Transverse colon (tissue), 4 donors: Measurements from ENCODE around the gene CD74. TPM values are rescaled to one million over a fixed set of nuclear protein-coding genes. Genes with fewer than 3 reads are reported as not detected.

ENCODE experiments used
- DNase-seq: peaks from one replicate; pipeline ENCODE4 v3.0.0-alpha.2; 2019
- H3K27ac ChIP-seq, 4 donors: fragments of 200-600 bp; sonication (generic); 2 replicates each; pipeline ENCODE4 v1.5.1; 2016 to 2018; ENCODE audit warnings: inconsistent platforms in 4 of 4
- H3K27me3 ChIP-seq: fragments of 200-600 bp; sonication (generic); 2 replicates; pipeline ENCODE4 v1.5.1; 2017; ENCODE audit warnings: inconsistent platforms
- H3K36me3 ChIP-seq, 4 donors: fragments of 200-600 bp; sonication (generic); 2 replicates each; pipeline ENCODE4 v1.5.1; 2017 to 2019; ENCODE audit warnings: inconsistent platforms in 4 of 4
- H3K4me1 ChIP-seq, 4 donors: fragments of 200-600 bp; sonication (generic); 2 replicates each; pipeline ENCODE4 v1.5.1; 2017 to 2020; ENCODE audit warnings: inconsistent platforms in 4 of 4
- H3K4me3 ChIP-seq, 4 donors: fragments of 200-600 bp; sonication (generic); 1 replicate in 1 of 4; 2 replicates in 3 of 4; pipeline versions ENCODE4 v1.5.1 to v1.6.1; 2017 to 2019; ENCODE audit warnings: inconsistent platforms in 4 of 4
- H3K9me3 ChIP-seq, 2 donors: fragments of 200-600 bp; sonication (generic); 2 replicates each; pipeline ENCODE4 v1.5.1; 2017 to 2019; ENCODE audit warnings: inconsistent platforms in 2 of 2
- CTCF ChIP-seq, 5 experiments: fragments of 200-600 bp in 3 of 5; fragments of 450-650 bp in 2 of 5; sonication (generic) in 3 of 5; IDR thresholded peaks; 1 replicate in 2 of 5; 2 replicates in 3 of 5; pipeline ENCODE4 v1.5.1; 2016 to 2017; ENCODE audit warnings: antibody characterized with exemption in 5 of 5, inconsistent platforms in 3 of 5, mild to moderate bottlenecking in 2 of 5, moderate library complexity in 1 of 5
- EP300 ChIP-seq: sonication (generic); formaldehyde crosslinking; IDR thresholded peaks from one replicate; pipeline ENCODE4 v1.6.1; 2017; ENCODE audit warnings: antibody characterized with exemption, low read depth
- POLR2A ChIP-seq: fragments of 450-650 bp; IDR thresholded peaks from one replicate; pipeline ENCODE4 v1.6.1; 2016; ENCODE audit warnings: antibody characterized with exemption, mild to moderate bottlenecking, moderate library complexity
- POLR2AphosphoS5 ChIP-seq, 3 donors: sonication (generic); formaldehyde crosslinking; IDR thresholded peaks; one replicate each; pipeline ENCODE4 v1.6.1; 2016; ENCODE audit warnings: antibody characterized with exemption in 3 of 3
- WGBS, 2 donors: methylation state at CpG; one replicate each; pipeline ENCODE4 v1.1.5; 2018; ENCODE audit warnings: low coverage in 1 of 2; 5-methylcytosine and 5-hydroxymethylcytosine counted together
- in situ Hi-C, 4 donors: fragments of 200-750 bp; cut with MboI; loops; one replicate each; pipeline versions ENCODE4 v1.15.0 to v1.15.1; 2017; ENCODE audit warnings: low sequenced_read_pairs in 3 of 4, low pct_ligation_motif_present in 1 of 4, low pct_unique_long_range_greater_than_20kb in 1 of 4
- intact Hi-C: fragments of 100-400 bp; cut with DNase I; formaldehyde crosslinking; loops from one replicate; pipeline ENCODE4 v1.15.1; 2023; ENCODE audit warnings: low total_unique reads
- total RNA-seq, 4 donors: library from RNA; depleted of rRNA; stranded (reverse); fragments of >200 nt; gene quantifications; one replicate each; pipeline ENCODE4 v1.1.0, GENCODE V29; 2016

Gene CD74
- total RNA-seq, 4 donors from 2014 or later: 54.3 to 451 (median 259) TPM

GRCh38 chr5:150355791-150356190 is 56.9 kb downstream of the CD74 start:
- intact Hi-C loops (no loop called here), in situ Hi-C loops (no loop called here)
- no peaks in the 10 kb centered on the region for H3K27me3 ChIP-seq
- no peaks in the 10 kb centered on the region for H3K36me3 ChIP-seq
- no peak overlapping the region for H3K27ac ChIP-seq
- H3K4me3 ChIP-seq: no peak overlapping the region
- 98 to 100% methylated on average over 2 of the region's 2 CpGs for WGBS, 2 donors
- TF ChIP-seq POLR2AphosphoS5 (IDR thresholded peaks at IDR 0.05): no peak
- TF ChIP-seq POLR2A: no peak
- no peak for TF ChIP-seq EP300
- TF ChIP-seq CTCF (IDR thresholded peaks at IDR 0.05): no peak
- no peak for DNase-seq
- no peaks in the 10 kb centered on the region for H3K9me3 ChIP-seq
- peaks cover 9 to 37% (median 20%) of the 10 kb centered on the region in 4 donors for H3K4me1 ChIP-seq

DNA sequence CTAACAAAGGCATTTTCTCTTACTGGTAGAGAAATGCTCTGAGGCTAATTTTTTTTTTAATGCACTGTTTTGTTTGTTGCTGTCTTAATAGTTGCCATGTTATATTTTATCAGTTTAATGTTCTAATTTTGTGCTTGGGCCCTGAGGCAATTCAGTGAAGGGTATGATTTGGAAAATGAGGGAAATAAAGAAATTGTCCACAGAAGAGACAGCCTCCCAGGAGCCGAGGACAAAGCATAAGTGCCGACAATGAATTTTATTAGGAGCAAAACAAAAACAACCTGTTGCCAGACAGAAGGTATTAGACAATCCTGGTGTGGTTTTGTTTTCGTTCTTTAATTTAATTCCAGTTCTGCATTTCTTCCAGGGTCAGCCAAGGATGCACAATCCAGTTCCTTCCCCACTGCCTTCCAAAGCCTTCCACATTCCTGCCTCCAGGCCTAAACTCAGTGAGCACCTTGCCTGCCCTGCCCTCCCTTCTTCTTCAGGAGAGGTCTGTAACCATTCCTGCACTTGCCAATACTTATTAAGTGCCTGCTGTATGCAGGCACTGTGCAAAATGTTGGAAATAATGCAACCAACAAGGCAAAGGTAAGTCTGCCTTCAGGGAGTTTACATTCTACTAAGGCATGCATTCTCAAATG is 59.6 kb downstream of the CD74 start:
- WGBS, 2 donors: 71 to 76% methylated on average over 3 of the region's 3 CpGs
- in situ Hi-C loops: no loop called here
- H3K36me3 ChIP-seq: no peaks in the 10 kb centered on the region
- peak overlapping the region in 1 of 4 donors; percentile 47 for H3K27ac ChIP-seq
- H3K9me3 ChIP-seq: no peaks in the 10 kb centered on the region
- no peaks in the 10 kb centered on the region for H3K27me3 ChIP-seq
- no peak for DNase-seq
- H3K4me1 ChIP-seq: peaks cover under 1 to 28% (median 14%) of the 10 kb centered on the region in 4 donors
- TF ChIP-seq POLR2A: no peak
- TF ChIP-seq CTCF (IDR thresholded peaks at IDR 0.05): no peak
- TF ChIP-seq EP300: no peak
- intact Hi-C loops: no loop called here
- H3K4me3 ChIP-seq: no peak overlapping the region

- intact Hi-C loops (no loop called here), in situ Hi-C loops (no loop called here)
- peak overlapping the region in 3 of 4 donors; percentile 6 to 47 (median 10) for H3K27ac ChIP-seq
- WGBS, 2 donors: 56 to 74% methylated on average over 2 to 6 of the region's 6 CpGs
- DNase-seq: no peak
- no peaks in the 10 kb centered on the region for H3K27me3 ChIP-seq
- H3K9me3 ChIP-seq: no peaks in the 10 kb centered on the region
- no peak overlapping the region for H3K4me3 ChIP-seq
- TF ChIP-seq EP300: no peak
- TF ChIP-seq POLR2AphosphoS5 (IDR thresholded peaks at IDR 0.05): no peak
- TF ChIP-seq POLR2A: no peak
- no peak for TF ChIP-seq CTCF (IDR thresholded peaks at IDR 0.05)
- H3K4me1 ChIP-seq: peaks cover 0 to 25% (median 12%) of the 10 kb centered on the region in 4 donors
- H3K36me3 ChIP-seq: no peaks in the 10 kb centered on the region
These were observed 60.3 kb downstream of the CD74 start for GRCh38 chr5:150352244-150353031.

Other genes starting within 250 kb of the CD74 start
- 100 to 1,000 TPM; 249 to 540 (median 360) TPM for gene CDX1, start 246.1 kb downstream of the CD74 start, total RNA-seq
- 10 to 100 TPM; 19.5 to 67.7 (median 21.3) TPM for gene SLC6A7, start 222.8 kb downstream of the CD74 start, total RNA-seq
- gene CAMK2A, start 123.1 kb downstream of the CD74 start, total RNA-seq: under 1 TPM in 2 of 4 donors, not detected in 2; 0.32 to 0.82 TPM
- 1 to 10 TPM in 1 of 4 donors, under 1 TPM in 1, not detected in 2; 0.48 to 1.6 TPM for gene ARSI, start 110.0 kb downstream of the CD74 start, total RNA-seq
- 10 to 100 TPM; 12.0 to 87.2 (median 31.3) TPM for gene TCOF1, start 55.2 kb downstream of the CD74 start, total RNA-seq
- gene RPS14, start 36.8 kb upstream of the CD74 start, total RNA-seq: 1,000 to 10,000 TPM; 1,179 to 2,387 (median 1,878) TPM
- gene NDST1, start 95.2 kb upstream of the CD74 start, total RNA-seq: 100 to 1,000 TPM in 1 of 4 donors, 10 to 100 TPM in 3; 68.8 to 104 (median 96.4) TPM
- 10 to 100 TPM; 15.5 to 89.4 (median 41.8) TPM for gene SYNPO, start 227.8 kb upstream of the CD74 start, total RNA-seq
- gene MYOZ3, start 248.3 kb upstream of the CD74 start, total RNA-seq: not detected